OCI-LY7 (cell line): Measurements from ENCODE around the gene SUMF1.

Source experiments
- CTCF ChIP-seq: fragments of 200-600 bp; sonication (generic); conservative IDR thresholded peaks from 2 replicates; pipeline ENCODE4 v1.5.1; 2014; ENCODE audit warnings: mild to moderate bottlenecking, antibody characterized with exemption, low read length, moderate library complexity, mixed read lengths
- EZH2phosphoT487 ChIP-seq: fragments of 200-600 bp; sonication (generic); IDR thresholded peaks from 2 replicates; pipeline ENCODE4 v1.6.1; 2018; ENCODE audit warnings: low read depth, borderline replicate concordance, mild to moderate bottlenecking, mixed run types, antibody characterized with exemption, low read length, moderate library complexity, mixed read lengths

- TF ChIP-seq CTCF = no peak
- no peak for TF ChIP-seq EZH2phosphoT487
Observed at GRCh38 chr3:4429648-4430350, 37.3 kb downstream of the SUMF1 start.
